Activated T-helper 9 cell treated with anti-CD3 and anti-CD28 coated beads, Interleukin-2, amount 50 U/mL, for 16 hours (primary cell): Measurements from ENCODE around the gene APLNR.

Source experiments
- DNase-seq: peaks from one replicate; pipeline ENCODE4 v3.0.0-alpha.2; 2020; ENCODE audit warnings: low read depth

Gene APLNR

DNA sequence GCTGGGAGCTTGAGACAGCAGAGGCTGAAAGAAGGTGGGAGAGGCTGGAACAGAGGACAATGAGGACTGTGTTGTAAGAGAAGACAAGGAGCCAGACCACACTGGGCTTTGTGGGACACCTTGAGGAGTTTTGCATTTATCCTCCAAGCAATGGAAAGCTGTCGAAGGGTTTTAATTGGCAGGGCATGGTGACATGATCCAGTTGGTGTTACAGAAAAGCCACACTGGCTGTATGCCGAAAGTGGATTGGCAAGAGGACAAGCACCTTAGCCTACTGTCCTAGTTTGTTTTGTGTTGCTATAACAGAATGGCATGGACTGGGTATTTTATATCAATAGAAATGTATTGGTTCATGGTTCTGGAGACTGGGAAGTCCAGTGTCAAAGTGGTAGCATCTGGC lies 14.0 kb upstream of the APLNR start:
- no peak for DNase-seq

DNA sequence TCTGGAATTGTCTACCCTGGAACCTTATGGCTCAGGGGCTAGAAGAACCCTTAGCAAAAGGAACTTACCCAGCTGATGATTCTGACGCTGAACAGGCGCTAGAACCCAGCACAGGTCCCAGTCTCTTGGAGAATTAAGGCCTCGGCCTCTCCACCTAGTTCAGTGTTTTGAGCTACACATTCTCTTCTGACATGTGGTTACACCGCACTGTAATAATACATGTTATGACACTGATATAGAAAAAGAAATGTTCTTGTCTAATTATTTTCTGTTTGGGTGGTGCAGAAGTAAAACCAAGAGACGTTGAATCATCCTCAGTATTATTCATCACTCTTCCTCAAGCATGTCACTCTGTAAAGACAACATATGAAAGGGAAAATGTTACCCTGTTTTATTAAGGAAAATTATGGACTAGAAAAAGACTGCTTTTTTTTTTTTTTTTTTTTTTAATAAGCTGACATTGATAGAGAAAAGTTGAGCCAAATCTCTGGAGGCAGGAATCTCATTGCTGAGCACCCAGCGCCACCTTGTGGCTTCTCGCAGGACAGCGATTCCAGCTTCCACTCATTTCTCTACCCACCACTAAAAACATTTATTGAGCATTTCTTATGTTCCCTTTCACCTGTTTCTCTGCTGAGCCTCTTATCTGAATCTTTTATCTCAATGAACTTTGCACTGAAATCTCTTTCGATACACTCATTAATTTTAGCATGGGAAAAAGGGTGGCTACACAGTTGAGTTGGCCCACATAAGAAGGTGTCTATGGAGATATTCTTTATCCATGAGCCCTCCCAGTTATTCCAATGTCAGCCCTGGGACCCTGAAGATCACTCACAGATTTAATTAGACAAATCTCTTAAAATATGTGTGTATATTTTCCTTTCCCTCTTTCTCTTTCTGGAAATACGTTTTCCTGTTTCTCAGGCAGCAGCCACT lies 12.6 kb upstream of the APLNR start:
- no peak for DNase-seq

GRCh38 chr11:57248780-57249383 lies 11.8 kb upstream of the APLNR start:
- no peak for DNase-seq

DNA sequence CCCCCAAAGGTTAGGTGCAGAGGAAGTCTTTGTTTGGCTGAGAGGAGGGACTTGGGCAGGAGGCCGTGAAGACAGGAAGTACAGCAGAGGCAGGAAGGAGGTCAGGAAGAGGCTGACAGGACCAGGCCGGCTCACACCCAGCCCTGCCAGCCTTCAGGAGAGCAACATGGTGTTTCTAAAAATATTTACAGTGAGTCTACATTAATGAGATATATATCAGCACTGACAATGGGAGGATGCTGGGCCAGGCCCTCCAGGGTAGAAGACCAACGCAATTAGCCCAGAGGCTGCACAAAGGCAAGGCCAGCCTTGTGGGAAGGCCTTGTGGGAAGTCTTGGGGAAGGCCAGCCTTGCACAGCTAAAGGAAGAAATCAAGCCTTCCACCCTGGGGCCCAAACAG lies 7.9 kb upstream of the APLNR start:
- DNase-seq = no peak

- DNase-seq = no peak
These were observed 4.4 kb upstream of the APLNR start for GRCh38 chr11:57241353-57241972.

DNA sequence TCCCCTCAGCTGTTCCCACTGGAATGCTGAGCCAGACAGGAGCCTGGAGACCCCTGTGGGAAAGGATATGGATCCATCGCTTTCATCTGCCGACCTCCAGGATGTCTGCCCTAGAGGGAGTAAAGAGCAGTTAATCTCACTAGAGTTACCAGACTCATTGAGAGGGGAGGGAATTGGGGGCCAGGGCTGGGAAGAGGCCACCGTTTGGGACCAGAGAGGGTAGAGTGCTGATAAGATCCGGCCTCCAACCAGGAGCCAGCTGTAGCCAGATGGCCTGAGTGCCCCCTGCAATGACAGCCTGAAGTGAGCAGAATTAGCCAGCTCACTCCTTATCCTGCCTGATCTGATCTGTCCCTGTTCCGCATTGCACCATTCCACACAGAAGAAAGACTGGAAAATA lies 3.7 kb upstream of the APLNR start:
- DNase-seq = no peak

- no peak for DNase-seq
These were observed 3.0 kb upstream of the APLNR start for GRCh38 chr11:57240007-57240406.

DNA sequence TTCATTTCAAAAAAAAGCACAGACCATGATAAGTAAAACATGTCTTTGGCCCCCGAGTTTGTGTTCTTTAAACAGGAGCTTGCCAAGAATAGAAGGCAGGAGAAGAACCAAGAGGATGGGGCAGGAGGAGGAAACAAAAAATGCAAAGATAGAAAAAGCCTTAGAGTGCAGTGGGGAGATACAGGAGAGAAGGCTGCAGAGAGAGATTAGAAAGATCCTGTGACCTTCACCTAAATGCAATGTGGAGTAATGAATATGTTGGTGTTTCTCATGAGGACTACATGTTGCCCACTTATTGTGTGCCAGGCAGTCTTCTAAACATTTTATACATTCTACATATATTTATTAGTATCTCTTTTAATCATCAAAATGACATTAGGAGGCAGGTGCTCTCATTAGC lies 2.3 kb upstream of the APLNR start:
- no peak for DNase-seq

DNA sequence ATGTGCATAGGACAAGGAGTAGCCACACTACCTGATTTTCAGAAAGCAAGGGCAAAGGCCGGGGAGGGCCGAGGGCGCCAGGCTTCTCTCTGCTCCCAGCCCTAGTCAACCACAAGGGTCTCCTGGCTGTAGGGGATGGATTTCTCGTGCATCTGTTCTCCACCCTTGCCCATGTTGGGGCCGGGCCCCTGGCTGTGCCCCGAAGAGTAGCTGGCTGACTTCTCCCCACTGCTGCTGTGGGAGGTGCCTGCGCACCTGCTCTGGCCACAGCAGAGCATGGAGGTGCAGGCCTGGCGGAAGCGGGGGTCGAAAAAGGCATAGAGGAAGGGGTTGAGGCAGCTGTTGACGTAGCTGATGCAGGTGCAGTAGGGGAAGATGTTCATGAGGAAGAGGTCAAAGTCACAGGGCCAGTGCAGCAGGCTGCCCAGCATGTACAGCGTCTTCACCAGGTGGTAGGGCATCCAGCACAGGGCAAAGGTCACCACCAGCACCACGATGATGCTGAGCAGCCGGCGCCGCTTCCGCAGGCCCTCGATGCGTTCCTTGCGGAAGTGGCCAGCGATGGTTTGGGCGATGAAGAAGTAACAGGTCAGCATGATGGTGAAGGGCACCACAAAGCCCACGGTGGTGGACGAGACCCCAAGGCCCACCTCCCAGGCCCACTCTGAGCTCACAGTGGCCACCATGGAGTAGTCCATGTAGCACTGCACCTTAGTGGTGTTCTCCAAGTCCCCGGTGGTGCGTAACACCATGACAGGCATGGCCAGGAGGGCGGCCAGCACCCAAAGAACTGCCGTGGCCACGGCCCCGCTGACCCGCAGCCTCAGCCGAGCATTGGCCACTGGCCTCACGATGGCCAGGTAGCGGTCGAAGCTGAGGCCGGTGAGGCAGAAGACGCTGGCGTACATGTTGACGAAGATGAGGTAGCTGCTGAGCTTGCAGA lies 1.0 kb downstream of the APLNR start:
- no peak for DNase-seq

DNA sequence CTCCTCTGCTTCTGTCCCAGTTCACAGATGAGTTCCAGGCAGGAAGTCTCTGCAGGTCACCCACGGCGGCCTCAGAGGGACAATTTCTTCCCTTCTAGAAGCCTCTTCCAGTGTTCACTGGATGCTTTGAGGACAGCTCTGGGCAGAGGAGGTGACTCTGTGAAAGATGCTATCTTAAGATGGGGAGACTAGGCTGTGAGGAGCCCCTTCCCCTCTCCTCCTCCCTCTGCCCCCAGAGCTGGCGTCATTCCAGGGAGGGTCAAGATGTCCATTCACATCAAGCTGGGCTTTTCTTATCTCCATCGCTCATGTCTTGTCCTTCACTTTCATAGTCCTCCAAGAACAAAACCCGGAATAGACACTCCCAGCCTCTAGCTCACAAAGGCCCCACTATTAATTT lies 3.3 kb downstream of the APLNR start:
- DNase-seq = no peak

DNA sequence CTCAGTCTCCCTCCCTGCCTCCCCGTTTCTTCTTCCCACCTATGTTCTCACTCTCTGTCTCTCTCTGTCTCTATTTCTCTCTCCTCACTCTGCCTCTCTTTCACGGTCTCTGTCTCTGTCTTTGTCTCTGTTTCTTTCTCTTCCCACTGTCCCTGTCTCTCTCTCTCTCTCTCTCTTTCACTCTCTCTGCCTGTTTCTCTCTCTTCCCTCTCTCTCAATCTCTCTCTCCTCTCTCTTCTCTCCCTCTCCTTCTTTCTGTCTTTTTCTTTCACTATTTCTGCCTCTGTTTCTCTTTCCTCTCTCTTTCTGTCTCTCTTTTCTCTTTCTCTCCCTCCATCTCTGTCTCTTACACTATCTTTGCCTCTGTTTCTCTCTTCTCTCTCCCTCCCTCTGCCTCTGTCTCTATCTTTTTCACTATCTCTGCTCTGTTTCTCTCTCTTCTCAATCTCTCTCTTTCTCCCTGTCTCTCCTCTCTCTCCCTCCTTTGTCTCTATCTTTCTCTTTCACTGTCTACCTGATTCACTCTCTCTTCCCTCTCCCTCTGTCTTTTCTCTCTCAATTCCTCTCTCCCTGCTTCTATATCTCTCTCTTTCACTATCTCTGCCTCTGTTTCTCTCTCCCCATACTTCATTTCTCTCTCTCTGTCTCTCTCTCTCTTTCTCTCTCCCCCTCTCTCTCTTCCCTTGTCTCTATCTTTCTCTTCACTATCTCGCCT lies 5.4 kb downstream of the APLNR start:
- DNase-seq = no peak

DNA sequence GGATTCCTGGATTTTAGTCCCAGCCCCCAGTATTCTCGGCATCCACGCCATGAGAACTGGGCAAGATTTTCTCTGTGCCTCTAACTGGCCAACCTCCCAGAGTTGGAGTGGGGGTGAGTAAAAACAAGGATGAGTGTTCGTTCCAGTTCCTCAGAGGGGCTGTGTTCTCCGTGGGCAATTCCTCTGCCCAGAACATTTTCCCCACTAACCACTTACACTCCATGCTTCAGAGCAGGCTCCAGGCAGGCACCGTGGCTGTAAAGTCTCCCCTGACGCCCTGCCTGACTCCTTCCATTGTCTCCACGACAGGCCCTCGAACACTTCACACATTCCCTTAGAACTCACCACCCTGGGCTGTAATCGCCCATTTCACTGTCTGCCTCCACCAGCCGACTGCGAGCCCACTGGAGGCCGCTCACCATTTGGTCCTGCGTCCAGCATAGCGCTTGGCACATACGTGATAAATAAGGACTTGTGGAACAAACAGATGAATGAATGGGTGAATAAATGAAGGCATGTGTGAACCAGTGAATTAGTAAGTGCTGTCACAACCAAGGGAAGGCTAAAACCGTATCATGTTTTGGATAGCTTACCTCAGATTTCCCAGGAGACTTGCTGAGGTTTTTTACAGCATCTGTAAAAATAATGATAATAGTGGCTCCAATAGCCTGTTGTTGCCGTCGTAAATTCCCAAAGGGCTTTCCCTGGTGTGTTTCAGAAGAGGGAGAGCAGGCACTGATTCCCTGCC lies 6.1 kb downstream of the APLNR start:
- no peak for DNase-seq

GRCh38 chr11:57230316-57230715 lies 6.7 kb downstream of the APLNR start:
- DNase-seq = no peak

- no peak for DNase-seq
These were observed 8.4 kb downstream of the APLNR start for GRCh38 chr11:57228600-57228999.

DNA sequence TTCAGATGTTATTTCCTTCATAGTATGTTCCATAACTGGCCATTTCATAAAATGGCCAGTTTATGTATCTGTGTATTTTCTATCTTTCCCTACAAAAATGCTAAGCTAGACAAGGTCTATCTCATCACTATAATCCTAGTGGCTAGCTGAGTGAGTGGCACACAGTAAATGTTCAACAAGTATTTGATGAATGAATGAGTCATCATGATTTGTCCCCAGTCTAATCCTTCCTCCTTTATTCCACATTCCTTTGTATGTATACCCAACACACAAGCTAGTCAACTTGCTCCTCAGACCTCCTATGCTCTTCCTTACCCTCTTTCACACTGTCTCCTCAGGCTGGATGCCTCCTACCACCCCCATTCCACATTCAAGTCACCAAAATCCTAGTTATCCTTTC lies 12.5 kb downstream of the APLNR start:
- DNase-seq = no peak

GRCh38 chr11:57224128-57224527 lies 12.9 kb downstream of the APLNR start:
- DNase-seq = no peak

DNA sequence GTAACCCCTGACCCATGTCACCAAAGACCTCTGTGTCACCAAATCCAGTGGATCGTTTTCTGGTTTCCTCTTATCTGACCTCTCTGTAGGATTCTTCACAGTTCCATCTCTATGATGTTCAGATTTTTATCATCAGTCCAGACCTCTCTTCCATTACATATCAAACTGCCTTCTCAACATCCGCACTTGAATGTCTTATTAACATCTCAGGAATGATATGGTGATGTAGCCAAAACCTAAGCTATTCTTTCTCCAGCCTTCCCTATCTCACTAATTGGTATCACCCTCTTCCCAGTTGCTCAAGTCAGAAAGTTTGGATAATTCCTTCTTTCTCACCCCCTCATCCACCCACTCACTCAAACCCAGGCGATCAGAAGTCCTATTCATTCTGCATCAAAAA lies 13.4 kb downstream of the APLNR start:
- no peak for DNase-seq

DNA sequence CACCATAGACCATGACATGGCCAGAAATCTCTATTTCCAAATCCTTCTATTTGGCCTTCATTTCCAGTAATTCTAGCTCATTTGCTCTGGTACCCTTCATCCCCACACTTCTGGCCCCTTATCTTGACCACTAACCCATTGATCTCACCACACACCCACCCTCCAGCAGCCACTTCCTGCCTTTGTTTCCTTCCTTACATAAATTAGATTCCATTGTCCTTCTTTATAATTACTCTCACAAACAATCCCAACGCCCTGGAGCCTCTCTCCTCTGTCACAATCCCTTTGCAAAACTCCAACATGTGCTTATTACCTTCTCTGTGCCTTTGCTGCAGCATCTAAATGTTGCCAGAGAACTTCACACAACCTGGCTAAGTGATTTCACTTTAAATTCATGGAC lies 14.8 kb downstream of the APLNR start:
- DNase-seq = no peak

GRCh38 chr11:57219021-57219627 lies 17.9 kb downstream of the APLNR start:
- no peak for DNase-seq

DNA sequence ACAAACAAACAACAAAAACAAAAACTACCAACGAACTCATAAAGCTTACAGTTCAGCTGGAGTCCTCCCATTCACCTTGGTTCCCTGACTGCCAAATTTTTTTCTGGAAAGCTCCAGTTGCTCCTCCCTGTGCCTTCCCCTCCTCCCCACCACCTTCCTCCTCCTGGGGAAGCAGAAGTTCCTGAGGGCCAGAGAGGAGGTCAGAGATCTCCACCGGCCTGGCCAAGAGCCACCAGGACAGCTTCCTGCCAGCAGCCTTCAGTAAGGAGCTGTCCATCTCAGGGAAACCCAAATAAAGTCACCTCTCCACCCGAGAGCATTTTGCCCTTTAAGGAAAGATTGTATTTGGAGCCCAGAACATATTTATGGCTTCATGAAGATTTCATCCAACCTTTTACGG lies 20.0 kb downstream of the APLNR start:
- no peak for DNase-seq
